C4-2B (cell line): ENCODE data around the gene TBC1D22B.

Experiments used
- ZFX ChIP-seq: fragments of 450-650 bp; IDR thresholded peaks from 2 replicates; pipeline ENCODE4 v1.6.1; 2017
- TF ChIP-seq, protein P1 (sequence below): fragments of 450-650 bp; conservative IDR thresholded peaks from 2 replicates; pipeline ENCODE4 v1.5.1; 2017; ENCODE audit warnings: mild to moderate bottlenecking

DNA sequence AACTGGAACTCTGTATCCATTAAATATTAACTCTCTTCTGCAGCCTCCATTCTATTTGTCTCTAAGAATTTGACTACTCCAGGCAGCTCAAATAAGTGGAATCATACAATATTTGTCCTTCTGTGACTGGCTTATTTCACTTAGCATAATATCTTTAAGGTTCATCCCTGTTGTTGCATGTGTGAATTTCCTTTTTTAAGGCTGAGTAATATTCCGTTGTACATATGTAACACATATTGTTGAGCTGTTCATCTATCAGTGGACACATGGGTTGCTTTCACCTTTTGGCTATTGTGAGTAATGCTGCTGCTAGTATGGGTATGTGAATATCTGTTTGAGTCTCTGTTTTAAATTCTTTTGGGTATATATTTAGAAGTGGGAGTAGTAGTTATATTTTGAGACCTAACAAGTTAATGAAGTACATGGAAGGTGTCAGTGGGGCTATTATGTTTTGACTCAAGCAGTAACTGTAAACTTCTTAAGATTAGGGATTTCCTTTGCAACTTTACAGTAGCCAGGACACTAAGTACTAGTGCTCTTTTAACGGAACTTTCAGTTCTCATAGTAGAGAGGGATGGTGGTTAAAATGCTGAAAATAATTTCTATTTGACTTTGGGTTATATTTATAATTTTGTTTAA, 30.1 kb downstream of the TBC1D22B start:
- TF ChIP-seq, protein P1, sequence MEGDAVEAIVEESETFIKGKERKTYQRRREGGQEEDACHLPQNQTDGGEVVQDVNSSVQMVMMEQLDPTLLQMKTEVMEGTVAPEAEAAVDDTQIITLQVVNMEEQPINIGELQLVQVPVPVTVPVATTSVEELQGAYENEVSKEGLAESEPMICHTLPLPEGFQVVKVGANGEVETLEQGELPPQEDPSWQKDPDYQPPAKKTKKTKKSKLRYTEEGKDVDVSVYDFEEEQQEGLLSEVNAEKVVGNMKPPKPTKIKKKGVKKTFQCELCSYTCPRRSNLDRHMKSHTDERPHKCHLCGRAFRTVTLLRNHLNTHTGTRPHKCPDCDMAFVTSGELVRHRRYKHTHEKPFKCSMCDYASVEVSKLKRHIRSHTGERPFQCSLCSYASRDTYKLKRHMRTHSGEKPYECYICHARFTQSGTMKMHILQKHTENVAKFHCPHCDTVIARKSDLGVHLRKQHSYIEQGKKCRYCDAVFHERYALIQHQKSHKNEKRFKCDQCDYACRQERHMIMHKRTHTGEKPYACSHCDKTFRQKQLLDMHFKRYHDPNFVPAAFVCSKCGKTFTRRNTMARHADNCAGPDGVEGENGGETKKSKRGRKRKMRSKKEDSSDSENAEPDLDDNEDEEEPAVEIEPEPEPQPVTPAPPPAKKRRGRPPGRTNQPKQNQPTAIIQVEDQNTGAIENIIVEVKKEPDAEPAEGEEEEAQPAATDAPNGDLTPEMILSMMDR, result no peak
- no peak for TF ChIP-seq ZFX
